Ovary (tissue), 3 donors: ENCODE measurements around the gene UBE2G2.

ENCODE experiments used
- CTCF ChIP-seq, 3 donors: fragments of 450-650 bp in 2 of 3; fragments of 200-600 bp in 1 of 3; IDR thresholded peaks; one replicate each; pipeline versions ENCODE4 v1.5.1 to v1.8.0; 2016 to 2022; ENCODE audit warnings: antibody characterized with exemption in 3 of 3, mild to moderate bottlenecking in 1 of 3
- POLR2A ChIP-seq: fragments of 450-650 bp; IDR thresholded peaks from one replicate; pipeline ENCODE4 v1.6.1; 2017; ENCODE audit warnings: antibody characterized with exemption, mild to moderate bottlenecking, moderate library complexity
- donor health status: DM: no; HTN: no; CAD: no.

GRCh38 chr21:44818640-44819011 is 17.0 kb upstream of the UBE2G2 start:
- TF ChIP-seq POLR2A (no peak), CTCF (IDR thresholded peaks at IDR 0.05) (no peak)
